ENCODE data around the gene PARD3.

Gene PARD3

GRCh38 chr10:34106356-34106885, 708.7 kb downstream of the PARD3 start:
- H3K4me3 ChIP-seq (ENCODE audit: insufficient read depth, low read depth, low read length, poor library complexity, severe bottlenecking), result no peak overlapping the region
- no peaks in the 10 kb centered on the region for H3K4me1 ChIP-seq (ENCODE audit: control insufficient read depth, insufficient read depth, low read length, poor library complexity, severe bottlenecking)
- no peaks in the 10 kb centered on the region for H3K27me3 ChIP-seq (replicated peaks; ENCODE audit: control insufficient read depth, insufficient read depth, low read length, poor library complexity, severe bottlenecking)
- H3K27ac ChIP-seq (ENCODE audit: insufficient read depth, low read length, poor library complexity, severe bottlenecking), result no peak overlapping the region
- no peaks in the 10 kb centered on the region for H3K9me3 ChIP-seq (ENCODE audit: control insufficient read depth, low read length)
- no peak for DNase-seq
- H3K36me3 ChIP-seq (ENCODE audit: control insufficient read depth, insufficient read depth, low read length), result no peaks in the 10 kb centered on the region

DNA sequence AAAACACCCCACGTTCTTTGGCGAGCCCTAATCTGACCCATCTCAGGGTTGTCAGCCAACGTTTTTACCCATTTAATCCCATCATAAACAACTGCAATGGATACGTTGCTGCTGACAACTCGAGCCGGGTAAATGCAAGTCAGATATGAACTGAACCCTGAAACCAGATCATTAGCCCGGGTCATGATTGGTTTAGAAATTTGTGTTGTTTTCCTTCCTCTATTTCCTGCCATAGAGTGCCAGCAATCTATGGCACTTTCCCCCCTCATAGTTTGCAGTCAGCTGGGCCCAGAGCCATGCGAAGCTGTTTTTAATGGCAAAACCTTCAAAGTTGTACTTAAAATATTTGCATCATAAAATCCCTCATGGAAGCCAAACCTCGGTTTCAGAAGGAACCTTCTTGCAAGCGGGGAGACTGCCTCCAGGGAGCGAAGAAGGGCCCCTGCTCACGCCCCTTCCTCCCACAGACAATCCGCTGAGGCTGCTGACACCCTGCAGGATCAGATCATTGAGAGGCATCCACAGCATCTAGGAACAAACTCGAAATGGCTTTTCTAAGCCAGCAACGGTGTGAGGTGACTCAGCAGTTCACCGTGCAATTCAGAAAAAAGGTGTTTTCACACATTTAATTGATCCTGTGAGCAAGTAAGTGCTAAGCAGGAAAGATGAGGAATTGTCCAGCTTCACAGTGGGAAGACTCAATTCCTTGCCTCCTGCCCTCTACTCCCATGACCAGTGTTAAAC, 710.1 kb downstream of the PARD3 start:
- Histone ChIP-seq H3K27me3 (replicated peaks; ENCODE audit: control insufficient read depth, insufficient read depth, low read length, poor library complexity, severe bottlenecking) (no peaks in the 10 kb centered on the region), H3K27ac (ENCODE audit: insufficient read depth, low read length, poor library complexity, severe bottlenecking) (no peak overlapping the region), H3K9me3 (ENCODE audit: control insufficient read depth, low read length) (no peaks in the 10 kb centered on the region), H3K36me3 (ENCODE audit: control insufficient read depth, insufficient read depth, low read length) (no peaks in the 10 kb centered on the region), H3K4me1 (ENCODE audit: control insufficient read depth, insufficient read depth, low read length, poor library complexity, severe bottlenecking) (no peaks in the 10 kb centered on the region), H3K4me3 (ENCODE audit: insufficient read depth, low read depth, low read length, poor library complexity, severe bottlenecking) (no peak overlapping the region)
- DNase-seq, result no peak

DNA sequence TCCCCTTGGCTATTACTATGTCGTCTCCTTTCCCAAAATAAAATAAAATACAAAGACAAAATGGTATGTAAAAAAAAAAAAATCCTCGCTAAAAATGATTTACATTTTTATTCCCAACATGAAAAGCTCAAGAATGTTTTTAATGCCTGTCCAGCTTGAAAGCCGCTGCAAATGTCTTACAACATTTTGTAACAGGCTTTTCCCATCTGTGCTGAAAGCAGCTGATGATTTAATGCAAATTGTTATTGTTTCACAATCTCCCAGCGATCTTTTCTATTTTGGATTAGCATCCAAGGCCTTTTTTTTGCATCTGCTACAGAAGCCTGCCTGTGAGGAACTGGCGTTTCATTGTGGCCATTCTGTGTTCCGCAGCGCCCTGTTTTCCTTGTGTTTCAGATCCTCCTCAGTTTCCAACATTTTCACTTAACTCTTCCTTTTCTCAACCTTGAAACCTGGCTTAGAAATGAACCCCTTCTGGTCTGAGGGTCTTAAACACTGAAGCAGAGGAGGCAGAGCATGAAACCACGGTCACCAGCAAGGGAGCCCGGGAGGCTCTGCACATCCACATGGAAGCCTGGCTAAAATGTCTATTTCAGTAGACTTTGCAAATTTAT, 712.1 kb downstream of the PARD3 start:
- no peaks in the 10 kb centered on the region for H3K27me3 ChIP-seq (replicated peaks; ENCODE audit: control insufficient read depth, insufficient read depth, low read length, poor library complexity, severe bottlenecking)
- H3K27ac ChIP-seq (ENCODE audit: insufficient read depth, low read length, poor library complexity, severe bottlenecking), result no peak overlapping the region
- no peaks in the 10 kb centered on the region for H3K36me3 ChIP-seq (ENCODE audit: control insufficient read depth, insufficient read depth, low read length)
- H3K4me1 ChIP-seq (ENCODE audit: control insufficient read depth, insufficient read depth, low read length, poor library complexity, severe bottlenecking), result no peaks in the 10 kb centered on the region
- no peak overlapping the region for H3K4me3 ChIP-seq (ENCODE audit: insufficient read depth, low read depth, low read length, poor library complexity, severe bottlenecking)
- no peaks in the 10 kb centered on the region for H3K9me3 ChIP-seq (ENCODE audit: control insufficient read depth, low read length)
- no peak for DNase-seq

GRCh38 chr10:34102237-34102673, 712.8 kb downstream of the PARD3 start:
- Histone ChIP-seq H3K36me3 (ENCODE audit: control insufficient read depth, insufficient read depth, low read length) (no peaks in the 10 kb centered on the region), H3K4me3 (ENCODE audit: insufficient read depth, low read depth, low read length, poor library complexity, severe bottlenecking) (no peak overlapping the region), H3K9me3 (ENCODE audit: control insufficient read depth, low read length) (no peaks in the 10 kb centered on the region), H3K27me3 (replicated peaks; ENCODE audit: control insufficient read depth, insufficient read depth, low read length, poor library complexity, severe bottlenecking) (no peaks in the 10 kb centered on the region), H3K4me1 (ENCODE audit: control insufficient read depth, insufficient read depth, low read length, poor library complexity, severe bottlenecking) (no peaks in the 10 kb centered on the region), H3K27ac (ENCODE audit: insufficient read depth, low read length, poor library complexity, severe bottlenecking) (no peak overlapping the region)
- no peak for DNase-seq

DNA sequence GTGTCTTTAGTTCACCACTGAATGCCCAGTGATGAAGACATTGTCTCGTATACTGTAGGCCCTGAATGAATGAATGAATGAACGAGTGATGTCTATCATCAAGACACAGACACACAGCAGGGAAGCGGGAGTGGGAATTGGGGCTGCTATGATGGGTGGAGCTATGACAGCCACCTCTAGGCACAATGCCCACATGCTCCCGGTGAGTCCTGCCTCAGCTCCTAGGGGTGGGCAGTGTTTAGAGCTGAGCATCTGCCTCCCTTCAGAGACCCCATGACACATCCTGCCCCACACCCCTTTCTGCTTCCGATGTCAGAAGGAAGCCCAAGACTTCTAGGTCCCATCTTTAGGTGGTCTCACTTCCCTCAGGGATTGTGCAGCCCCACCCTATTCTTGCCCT, 714.1 kb downstream of the PARD3 start:
- Histone ChIP-seq H3K4me1 (ENCODE audit: control insufficient read depth, insufficient read depth, low read length, poor library complexity, severe bottlenecking) (no peaks in the 10 kb centered on the region), H3K27ac (ENCODE audit: insufficient read depth, low read length, poor library complexity, severe bottlenecking) (no peak overlapping the region), H3K4me3 (ENCODE audit: insufficient read depth, low read depth, low read length, poor library complexity, severe bottlenecking) (no peak overlapping the region), H3K27me3 (replicated peaks; ENCODE audit: control insufficient read depth, insufficient read depth, low read length, poor library complexity, severe bottlenecking) (no peaks in the 10 kb centered on the region), H3K36me3 (ENCODE audit: control insufficient read depth, insufficient read depth, low read length) (no peaks in the 10 kb centered on the region), H3K9me3 (ENCODE audit: control insufficient read depth, low read length) (no peaks in the 10 kb centered on the region)
- no peak for DNase-seq

DNA sequence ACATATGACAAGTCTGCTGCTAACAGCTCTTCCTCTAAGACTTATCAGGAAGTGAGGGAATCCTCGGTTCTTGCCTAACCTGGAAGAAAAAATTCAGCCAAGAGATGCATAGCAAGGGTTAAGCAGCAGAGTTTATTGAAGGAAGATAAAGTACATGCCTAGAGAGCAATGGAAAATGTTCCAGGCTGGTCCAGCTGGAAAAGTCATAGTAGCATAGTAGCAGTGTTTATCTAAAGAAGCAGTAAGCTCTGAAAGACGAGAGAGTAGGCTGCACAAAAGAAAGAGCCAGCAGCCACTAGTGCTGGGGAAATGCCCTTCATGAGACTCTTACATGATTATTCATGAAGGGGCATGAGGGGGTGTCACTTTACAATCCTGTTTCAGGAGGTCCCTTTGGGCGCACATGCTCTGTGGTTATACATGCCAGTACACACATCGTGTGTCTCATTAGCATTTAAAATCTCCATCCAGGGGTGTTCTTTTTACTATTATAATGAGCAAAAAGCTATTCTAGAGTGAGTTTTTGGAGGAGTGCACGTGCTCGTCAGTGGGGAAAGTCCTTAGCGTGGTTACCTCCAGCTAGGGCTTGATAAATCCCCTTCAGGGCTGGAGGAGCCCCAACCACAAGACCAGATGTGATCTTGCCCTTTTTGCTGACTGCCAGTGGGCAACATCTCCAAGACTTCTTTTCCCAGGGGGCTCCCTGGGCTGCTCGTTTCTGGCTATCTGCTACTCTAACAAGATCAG, 716.1 kb downstream of the PARD3 start:
- no peak for DNase-seq

DNA sequence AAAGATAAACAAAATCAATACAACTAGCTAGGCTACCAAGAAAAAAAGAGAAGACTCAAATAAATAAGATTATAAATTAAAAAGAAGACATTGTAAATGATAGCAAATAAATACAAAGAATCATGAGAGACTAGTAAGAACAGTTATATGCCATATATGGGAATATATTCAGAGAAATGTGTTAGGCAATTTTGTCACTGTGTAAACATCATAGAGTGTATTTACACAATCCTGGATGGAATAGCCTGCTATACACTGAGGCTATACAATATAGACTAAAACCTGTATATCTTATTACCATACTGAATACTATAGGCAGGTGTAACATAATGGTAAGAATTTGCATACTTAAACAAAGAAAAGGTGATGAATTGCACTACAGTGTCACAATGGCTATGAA, 717.4 kb downstream of the PARD3 start:
- H3K9me3 ChIP-seq (ENCODE audit: control insufficient read depth, low read length), result no peaks in the 10 kb centered on the region
- no peak for DNase-seq
- no peaks in the 10 kb centered on the region for H3K4me1 ChIP-seq (ENCODE audit: control insufficient read depth, insufficient read depth, low read length, poor library complexity, severe bottlenecking)
- H3K36me3 ChIP-seq (ENCODE audit: control insufficient read depth, insufficient read depth, low read length), result no peaks in the 10 kb centered on the region
- H3K27me3 ChIP-seq (replicated peaks; ENCODE audit: control insufficient read depth, insufficient read depth, low read length, poor library complexity, severe bottlenecking), result no peaks in the 10 kb centered on the region
- no peak overlapping the region for H3K27ac ChIP-seq (ENCODE audit: insufficient read depth, low read length, poor library complexity, severe bottlenecking)
- no peak overlapping the region for H3K4me3 ChIP-seq (ENCODE audit: insufficient read depth, low read depth, low read length, poor library complexity, severe bottlenecking)

More for the DNA sequence above, 716.1 kb downstream of the PARD3 start:
- H3K4me3 ChIP-seq (ENCODE audit: insufficient read depth, low read depth, low read length, poor library complexity, severe bottlenecking), result no peak overlapping the region
- no peaks in the 10 kb centered on the region for H3K4me1 ChIP-seq (ENCODE audit: control insufficient read depth, insufficient read depth, low read length, poor library complexity, severe bottlenecking)
- no peaks in the 10 kb centered on the region for H3K9me3 ChIP-seq (ENCODE audit: control insufficient read depth, low read length)
- no peaks in the 10 kb centered on the region for H3K36me3 ChIP-seq (ENCODE audit: control insufficient read depth, insufficient read depth, low read length)
- H3K27me3 ChIP-seq (replicated peaks; ENCODE audit: control insufficient read depth, insufficient read depth, low read length, poor library complexity, severe bottlenecking), result no peaks in the 10 kb centered on the region
- H3K27ac ChIP-seq (ENCODE audit: insufficient read depth, low read length, poor library complexity, severe bottlenecking), result no peak overlapping the region

GRCh38 chr10:34094961-34095360, 720.1 kb downstream of the PARD3 start:
- no peak for DNase-seq
- no peaks in the 10 kb centered on the region for H3K4me1 ChIP-seq (ENCODE audit: control insufficient read depth, insufficient read depth, low read length, poor library complexity, severe bottlenecking)
- no peaks in the 10 kb centered on the region for H3K27me3 ChIP-seq (replicated peaks; ENCODE audit: control insufficient read depth, insufficient read depth, low read length, poor library complexity, severe bottlenecking)
- H3K4me3 ChIP-seq (ENCODE audit: insufficient read depth, low read depth, low read length, poor library complexity, severe bottlenecking), result no peak overlapping the region
- no peaks in the 10 kb centered on the region for H3K9me3 ChIP-seq (ENCODE audit: control insufficient read depth, low read length)
- H3K36me3 ChIP-seq (ENCODE audit: control insufficient read depth, insufficient read depth, low read length), result no peaks in the 10 kb centered on the region
- H3K27ac ChIP-seq (ENCODE audit: insufficient read depth, low read length, poor library complexity, severe bottlenecking), result no peak overlapping the region

DNA sequence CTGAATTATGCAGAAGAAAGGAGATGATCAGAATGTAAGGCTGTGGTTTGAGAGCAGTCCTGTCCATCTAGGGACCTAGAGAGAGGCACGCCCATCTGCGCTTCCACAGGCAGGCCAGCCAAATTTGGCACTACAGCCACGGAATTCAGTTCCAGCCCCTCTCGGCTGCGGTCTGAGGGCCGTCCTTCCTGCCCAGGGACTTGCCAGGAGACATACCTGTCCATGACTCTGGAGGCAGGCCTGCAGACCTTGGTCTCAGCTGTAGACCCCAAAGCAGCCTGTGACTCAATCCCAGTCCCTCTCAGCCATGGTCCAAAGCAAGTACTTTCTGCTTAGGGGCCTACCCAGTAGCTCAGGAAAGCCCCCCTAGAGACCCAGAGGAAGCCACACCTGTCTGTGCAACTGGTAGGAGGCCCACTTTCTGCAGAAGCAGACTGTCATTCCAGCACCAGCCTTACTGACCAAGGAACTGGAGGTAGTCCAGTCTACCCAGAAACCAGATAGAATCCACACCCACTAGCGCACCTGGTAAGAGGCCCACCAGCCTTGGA, 720.9 kb downstream of the PARD3 start:
- H3K27me3 ChIP-seq (replicated peaks; ENCODE audit: control insufficient read depth, insufficient read depth, low read length, poor library complexity, severe bottlenecking), result no peaks in the 10 kb centered on the region
- H3K9me3 ChIP-seq (ENCODE audit: control insufficient read depth, low read length), result no peaks in the 10 kb centered on the region
- no peak for DNase-seq
- H3K4me1 ChIP-seq (ENCODE audit: control insufficient read depth, insufficient read depth, low read length, poor library complexity, severe bottlenecking), result no peaks in the 10 kb centered on the region
- no peak overlapping the region for H3K4me3 ChIP-seq (ENCODE audit: insufficient read depth, low read depth, low read length, poor library complexity, severe bottlenecking)
- no peaks in the 10 kb centered on the region for H3K36me3 ChIP-seq (ENCODE audit: control insufficient read depth, insufficient read depth, low read length)
- H3K27ac ChIP-seq (ENCODE audit: insufficient read depth, low read length, poor library complexity, severe bottlenecking), result no peak overlapping the region
